ENCODE measurements around the gene PCNX2. TPM values are rescaled to one million over a fixed set of nuclear protein-coding genes. Genes with fewer than 3 reads are reported as not detected.

PCNX2 gene
- total RNA-seq, 4 donors from 2014 or later: 7.3 to 16.6 (median 12.7) TPM

DNA sequence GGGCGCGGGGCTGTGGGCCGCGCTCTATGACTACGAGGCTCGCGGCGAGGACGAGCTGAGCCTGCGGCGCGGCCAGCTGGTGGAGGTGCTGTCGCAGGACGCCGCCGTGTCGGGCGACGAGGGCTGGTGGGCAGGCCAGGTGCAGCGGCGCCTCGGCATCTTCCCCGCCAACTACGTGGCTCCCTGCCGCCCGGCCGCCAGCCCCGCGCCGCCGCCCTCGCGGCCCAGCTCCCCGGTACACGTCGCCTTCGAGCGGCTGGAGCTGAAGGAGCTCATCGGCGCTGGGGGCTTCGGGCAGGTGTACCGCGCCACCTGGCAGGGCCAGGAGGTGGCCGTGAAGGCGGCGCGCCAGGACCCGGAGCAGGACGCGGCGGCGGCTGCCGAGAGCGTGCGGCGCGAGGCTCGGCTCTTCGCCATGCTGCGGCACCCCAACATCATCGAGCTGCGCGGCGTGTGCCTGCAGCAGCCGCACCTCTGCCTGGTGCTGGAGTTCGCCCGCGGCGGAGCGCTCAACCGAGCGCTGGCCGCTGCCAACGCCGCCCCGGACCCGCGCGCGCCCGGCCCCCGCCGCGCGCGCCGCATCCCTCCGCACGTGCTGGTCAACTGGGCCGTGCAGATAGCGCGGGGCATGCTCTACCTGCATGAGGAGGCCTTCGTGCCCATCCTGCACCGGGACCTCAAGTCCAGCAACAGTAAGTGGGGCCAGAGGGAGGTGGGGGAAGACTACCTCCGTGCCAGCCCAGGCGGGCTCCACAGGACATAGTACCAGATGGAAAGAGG is 32.8 kb upstream of the PCNX2 start:
- TF ChIP-seq, protein P1, sequence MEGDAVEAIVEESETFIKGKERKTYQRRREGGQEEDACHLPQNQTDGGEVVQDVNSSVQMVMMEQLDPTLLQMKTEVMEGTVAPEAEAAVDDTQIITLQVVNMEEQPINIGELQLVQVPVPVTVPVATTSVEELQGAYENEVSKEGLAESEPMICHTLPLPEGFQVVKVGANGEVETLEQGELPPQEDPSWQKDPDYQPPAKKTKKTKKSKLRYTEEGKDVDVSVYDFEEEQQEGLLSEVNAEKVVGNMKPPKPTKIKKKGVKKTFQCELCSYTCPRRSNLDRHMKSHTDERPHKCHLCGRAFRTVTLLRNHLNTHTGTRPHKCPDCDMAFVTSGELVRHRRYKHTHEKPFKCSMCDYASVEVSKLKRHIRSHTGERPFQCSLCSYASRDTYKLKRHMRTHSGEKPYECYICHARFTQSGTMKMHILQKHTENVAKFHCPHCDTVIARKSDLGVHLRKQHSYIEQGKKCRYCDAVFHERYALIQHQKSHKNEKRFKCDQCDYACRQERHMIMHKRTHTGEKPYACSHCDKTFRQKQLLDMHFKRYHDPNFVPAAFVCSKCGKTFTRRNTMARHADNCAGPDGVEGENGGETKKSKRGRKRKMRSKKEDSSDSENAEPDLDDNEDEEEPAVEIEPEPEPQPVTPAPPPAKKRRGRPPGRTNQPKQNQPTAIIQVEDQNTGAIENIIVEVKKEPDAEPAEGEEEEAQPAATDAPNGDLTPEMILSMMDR (IDR thresholded peaks at IDR 0.05): no peak
- peak; percentile 51 for ATAC-seq (ENCODE audit: low FRiP score)
- DNase-seq (ENCODE audit: low spot score): no peak

DNA sequence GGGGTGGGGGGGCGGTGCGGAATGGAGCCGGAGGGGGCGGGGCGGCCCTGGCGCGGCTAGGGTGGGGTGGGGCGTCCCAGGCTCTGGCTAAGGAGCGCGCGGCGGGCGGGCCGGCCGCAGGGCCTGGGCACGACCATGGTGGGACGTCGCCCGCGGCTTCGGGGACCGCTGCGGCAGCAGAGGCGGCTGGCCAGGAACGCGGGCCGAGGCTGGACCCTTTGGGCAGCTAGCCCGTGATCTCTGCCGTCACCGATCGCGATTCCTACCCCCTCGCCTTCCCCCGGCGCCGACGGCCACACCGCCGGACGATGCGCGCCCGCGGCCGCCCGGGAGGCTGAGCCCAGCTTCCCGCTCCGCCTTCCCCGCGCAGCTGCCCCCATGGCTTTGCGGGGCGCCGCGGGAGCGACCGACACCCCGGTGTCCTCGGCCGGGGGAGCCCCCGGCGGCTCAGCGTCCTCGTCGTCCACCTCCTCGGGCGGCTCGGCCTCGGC is 32.2 kb upstream of the PCNX2 start, which contains the start of gene MAP3K21:
Gene MAP3K21, plus strand, starts transcription at position 74 of the 491 bp plus-strand sequence. Its CDS starts 305 bp downstream, at position 379.
- DNase-seq (ENCODE audit: low spot score): no peak
- TF ChIP-seq, protein P1 (IDR thresholded peaks at IDR 0.05): no peak
- peak; percentile 80 for ATAC-seq (ENCODE audit: low FRiP score)

DNA sequence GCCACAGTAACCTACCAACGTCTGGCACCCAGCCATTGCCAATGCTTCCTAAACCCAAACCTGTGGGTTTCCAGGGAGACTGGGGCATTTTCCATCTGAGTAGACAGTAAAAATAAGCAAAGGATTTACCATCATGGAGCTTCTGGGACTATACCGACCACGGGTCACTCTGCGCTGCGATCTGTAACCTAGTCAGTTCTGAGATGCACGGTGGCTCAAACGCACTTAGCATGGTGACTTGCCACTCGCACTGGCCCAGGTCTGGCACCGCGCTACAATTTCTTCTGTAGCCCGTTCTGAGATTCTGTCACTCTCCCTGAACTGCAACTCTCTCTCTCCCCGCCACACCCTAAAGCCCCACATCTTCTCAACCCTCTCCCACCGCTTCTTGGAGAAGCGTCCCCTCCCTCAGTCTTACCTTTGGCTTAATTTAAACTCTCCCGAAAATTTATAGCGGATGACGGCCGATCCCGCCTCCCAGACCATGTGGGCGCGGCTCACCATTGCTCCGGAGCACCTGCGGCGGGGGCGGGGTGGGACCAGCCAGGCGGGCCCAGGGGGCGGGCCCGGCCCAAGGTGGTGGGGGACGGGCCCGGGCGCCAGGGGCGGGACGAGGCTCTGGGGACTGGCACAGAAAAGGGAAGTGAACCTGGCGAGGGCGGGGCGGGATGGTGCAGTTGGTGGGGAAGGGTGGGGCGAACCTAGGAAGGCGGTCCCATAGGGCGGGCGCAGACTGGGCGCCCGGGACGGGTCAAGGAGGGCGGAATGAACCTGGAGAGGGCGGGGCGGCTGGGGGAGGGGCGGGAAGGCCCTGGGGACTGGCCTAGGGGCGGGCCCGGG is 31.5 kb upstream of the PCNX2 start:
- peak; percentile 60 for DNase-seq (ENCODE audit: low spot score)
- TF ChIP-seq, protein P1 (IDR thresholded peaks at IDR 0.05): no peak
- ATAC-seq (ENCODE audit: low FRiP score): peak; percentile 92

DNA sequence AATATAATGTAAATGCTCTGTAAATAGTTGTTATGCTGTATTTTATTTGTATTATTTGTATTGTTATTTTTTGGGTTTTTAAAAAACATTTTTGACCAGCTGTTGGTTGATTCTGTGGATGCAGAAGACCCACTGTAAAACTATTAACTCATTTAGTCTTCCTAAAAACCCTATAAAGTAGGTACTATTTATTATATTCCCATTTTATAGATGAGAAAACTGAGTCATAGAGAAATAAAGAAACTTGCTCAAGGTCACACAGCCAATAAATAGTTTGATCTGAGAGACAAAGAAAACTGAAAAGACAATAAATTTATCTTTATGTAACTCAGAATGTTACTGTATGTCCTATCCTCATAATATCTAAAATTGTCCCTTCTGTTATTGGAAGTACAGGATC is 30.8 kb upstream of the PCNX2 start:
- TF ChIP-seq, protein P1 (IDR thresholded peaks at IDR 0.05): no peak
- no peak for DNase-seq (ENCODE audit: low spot score)
- no peak for ATAC-seq (ENCODE audit: low FRiP score)

DNA sequence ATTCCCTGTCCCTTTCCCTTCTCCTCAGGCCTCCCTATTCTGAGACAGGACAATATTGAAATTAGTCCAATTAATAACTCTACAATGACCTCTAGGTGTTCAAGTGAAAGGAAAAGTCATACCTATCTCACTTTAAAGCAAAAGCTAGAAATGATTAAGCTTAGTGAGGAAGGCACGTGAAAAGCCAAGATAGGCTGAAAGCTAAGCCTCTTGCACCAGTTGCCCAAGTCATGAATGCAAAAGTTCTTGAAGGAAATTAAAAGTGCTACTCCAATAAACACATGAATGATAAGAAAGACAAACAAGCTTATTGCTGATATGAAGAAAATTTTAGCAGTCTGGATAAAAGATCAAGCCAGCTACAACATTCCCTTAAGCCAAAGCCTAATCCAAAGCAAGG is 28.2 kb upstream of the PCNX2 start:
- DNase-seq (ENCODE audit: low spot score) (no peak), ATAC-seq (ENCODE audit: low FRiP score) (no peak)
- TF ChIP-seq, protein P1 (IDR thresholded peaks at IDR 0.05): no peak

DNA sequence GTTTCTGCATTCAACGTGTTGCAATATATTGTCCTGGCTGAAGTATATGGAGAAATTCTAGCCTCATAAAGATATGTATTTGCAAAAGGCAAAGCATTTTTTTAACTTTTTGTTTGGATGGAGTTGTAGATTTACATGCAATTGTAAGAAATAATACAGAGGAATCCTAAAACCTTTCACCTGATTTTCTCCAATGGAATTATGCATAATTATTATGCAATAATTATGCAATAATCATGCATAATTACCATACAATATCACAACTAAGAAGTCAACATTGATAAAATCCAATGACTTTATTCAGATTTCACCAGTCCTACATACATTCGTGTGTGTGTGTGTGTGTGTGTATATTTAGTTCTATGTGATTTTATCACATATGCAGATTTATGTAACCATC is 24.5 kb upstream of the PCNX2 start:
- DNase-seq (ENCODE audit: low spot score) (no peak), ATAC-seq (ENCODE audit: low FRiP score) (no peak)
- TF ChIP-seq, protein P1 (IDR thresholded peaks at IDR 0.05): no peak
